ENCODE data around the gene FAM53B.

FAM53B gene

DNA sequence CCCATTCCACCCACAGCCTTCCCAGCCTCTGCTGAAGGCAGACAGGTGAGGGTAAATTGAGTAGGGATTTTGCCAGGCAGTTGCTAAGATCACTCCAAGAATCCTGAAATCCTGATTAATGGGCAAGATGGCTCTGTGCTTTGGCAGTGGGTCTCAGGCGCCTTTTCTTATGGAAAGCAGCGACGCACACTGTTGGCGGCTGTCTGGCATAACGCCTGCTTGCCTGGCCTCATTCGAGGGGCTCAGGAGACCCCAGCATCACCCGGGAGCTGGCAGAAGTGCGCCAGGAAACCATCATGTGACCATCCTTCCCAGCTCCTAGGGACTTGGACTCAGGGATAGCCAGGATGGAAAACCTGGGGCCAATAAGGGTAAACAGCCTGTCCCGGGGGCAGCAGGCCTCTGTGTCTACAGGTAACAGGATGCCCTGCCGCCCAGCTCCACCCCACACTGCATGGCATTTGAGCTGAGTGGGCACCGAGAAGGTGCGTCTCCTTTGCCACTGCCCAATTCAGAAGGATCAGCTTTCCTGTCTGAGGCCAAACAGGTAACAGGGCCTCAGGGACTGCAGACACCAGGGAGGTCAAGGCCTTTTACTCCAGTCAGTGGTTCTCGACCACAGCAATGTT is 98.6 kb downstream of the FAM53B start:
- no peak overlapping the region for H3K4me3 ChIP-seq (ENCODE audit: low read length)
- H3K36me3 ChIP-seq (replicated peaks; ENCODE audit: insufficient read depth, low read length), result no peaks in the 10 kb centered on the region
- no peak overlapping the region for H2AFZ ChIP-seq (ENCODE audit: low read length)
- peaks cover 74% of the 10 kb centered on the region for H3K79me2 ChIP-seq (ENCODE audit: low read length)
- H3K4me1 ChIP-seq (ENCODE audit: low read length), result peaks cover 26% of the 10 kb centered on the region
- no peaks in the 10 kb centered on the region for H3K9me2 ChIP-seq (replicated peaks; ENCODE audit: insufficient read depth, low read length)
- H3K9me3 ChIP-seq (replicated peaks; ENCODE audit: insufficient read depth, low read length), result no peaks in the 10 kb centered on the region
- TF ChIP-seq, protein P1, sequence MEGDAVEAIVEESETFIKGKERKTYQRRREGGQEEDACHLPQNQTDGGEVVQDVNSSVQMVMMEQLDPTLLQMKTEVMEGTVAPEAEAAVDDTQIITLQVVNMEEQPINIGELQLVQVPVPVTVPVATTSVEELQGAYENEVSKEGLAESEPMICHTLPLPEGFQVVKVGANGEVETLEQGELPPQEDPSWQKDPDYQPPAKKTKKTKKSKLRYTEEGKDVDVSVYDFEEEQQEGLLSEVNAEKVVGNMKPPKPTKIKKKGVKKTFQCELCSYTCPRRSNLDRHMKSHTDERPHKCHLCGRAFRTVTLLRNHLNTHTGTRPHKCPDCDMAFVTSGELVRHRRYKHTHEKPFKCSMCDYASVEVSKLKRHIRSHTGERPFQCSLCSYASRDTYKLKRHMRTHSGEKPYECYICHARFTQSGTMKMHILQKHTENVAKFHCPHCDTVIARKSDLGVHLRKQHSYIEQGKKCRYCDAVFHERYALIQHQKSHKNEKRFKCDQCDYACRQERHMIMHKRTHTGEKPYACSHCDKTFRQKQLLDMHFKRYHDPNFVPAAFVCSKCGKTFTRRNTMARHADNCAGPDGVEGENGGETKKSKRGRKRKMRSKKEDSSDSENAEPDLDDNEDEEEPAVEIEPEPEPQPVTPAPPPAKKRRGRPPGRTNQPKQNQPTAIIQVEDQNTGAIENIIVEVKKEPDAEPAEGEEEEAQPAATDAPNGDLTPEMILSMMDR (IDR thresholded peaks at IDR 0.05; ENCODE audit: low read length), result no peak
- no peak for TF ChIP-seq EZH2 (optimal IDR thresholded peaks at IDR 0.05; ENCODE audit: low read depth, low read length)
- TF ChIP-seq EZH2phosphoT487 (IDR thresholded peaks at IDR 0.05; ENCODE audit: low read length), result no peak
- no peaks in the 10 kb centered on the region for H3K27me3 ChIP-seq (replicated peaks; ENCODE audit: insufficient read depth, low read length)
- H4K20me1 ChIP-seq (ENCODE audit: insufficient read depth, low read length), result no peaks in the 10 kb centered on the region
- no peak overlapping the region for H3K4me2 ChIP-seq (ENCODE audit: low read depth, low read length)
- DNase-seq, result no peak
- H3K9ac ChIP-seq (ENCODE audit: low read length), result no peak overlapping the region
- no peak overlapping the region for H3K27ac ChIP-seq (ENCODE audit: low read length)
- H3F3A ChIP-seq (ENCODE audit: insufficient read depth, low read length), result peaks cover 16% of the 10 kb centered on the region

DNA sequence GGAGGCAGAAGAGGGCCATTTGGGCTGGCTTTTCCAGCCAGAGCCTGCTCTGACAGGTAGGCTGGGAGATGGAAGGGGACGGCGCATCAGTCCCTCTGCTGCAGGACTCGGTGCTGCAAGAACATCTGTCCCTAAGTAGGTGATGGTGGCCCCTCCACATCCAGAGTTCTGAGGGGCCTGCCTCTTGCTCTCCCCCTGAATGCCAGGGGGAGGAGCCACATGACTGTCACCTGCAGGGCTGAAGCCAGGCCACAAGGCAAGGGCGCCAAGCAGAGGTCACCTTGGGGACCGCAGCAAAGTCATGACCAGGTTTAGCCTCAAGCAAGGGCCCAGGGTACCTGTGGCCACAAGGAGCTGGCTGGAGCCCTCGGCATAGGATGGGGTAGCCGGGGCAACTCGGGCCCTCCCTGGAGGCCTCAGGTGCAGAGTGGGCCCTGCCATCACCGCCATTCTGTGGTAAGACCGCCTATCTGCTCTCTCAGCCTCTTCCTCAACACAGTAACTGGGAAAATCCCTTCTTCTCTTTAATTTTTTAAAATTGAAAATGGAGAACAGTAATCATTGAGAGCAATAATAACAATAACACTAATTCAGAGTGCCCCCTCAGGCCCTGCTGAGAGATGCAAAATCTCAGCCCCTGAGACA is 99.3 kb downstream of the FAM53B start:
- Histone ChIP-seq H3K9ac (ENCODE audit: low read length) (no peak overlapping the region), H3K4me2 (ENCODE audit: low read depth, low read length) (no peak overlapping the region), H3K4me1 (ENCODE audit: low read length) (peaks cover 26% of the 10 kb centered on the region), H3K9me2 (replicated peaks; ENCODE audit: insufficient read depth, low read length) (no peaks in the 10 kb centered on the region), H3K79me2 (ENCODE audit: low read length) (peaks cover 67% of the 10 kb centered on the region), H3K27ac (ENCODE audit: low read length) (no peak overlapping the region), H3K4me3 (ENCODE audit: low read length) (no peak overlapping the region), H3F3A (ENCODE audit: insufficient read depth, low read length) (peaks cover 16% of the 10 kb centered on the region), H3K36me3 (replicated peaks; ENCODE audit: insufficient read depth, low read length) (no peaks in the 10 kb centered on the region), H3K9me3 (replicated peaks; ENCODE audit: insufficient read depth, low read length) (no peaks in the 10 kb centered on the region), H3K27me3 (replicated peaks; ENCODE audit: insufficient read depth, low read length) (no peaks in the 10 kb centered on the region), H4K20me1 (ENCODE audit: insufficient read depth, low read length) (no peaks in the 10 kb centered on the region), H2AFZ (ENCODE audit: low read length) (no peak overlapping the region)
- DNase-seq, result no peak
- TF ChIP-seq EZH2phosphoT487 (IDR thresholded peaks at IDR 0.05; ENCODE audit: low read length) (no peak), EZH2 (optimal IDR thresholded peaks at IDR 0.05; ENCODE audit: low read depth, low read length) (no peak)
- TF ChIP-seq, protein P1 (IDR thresholded peaks at IDR 0.05; ENCODE audit: low read length), result no peak

DNA sequence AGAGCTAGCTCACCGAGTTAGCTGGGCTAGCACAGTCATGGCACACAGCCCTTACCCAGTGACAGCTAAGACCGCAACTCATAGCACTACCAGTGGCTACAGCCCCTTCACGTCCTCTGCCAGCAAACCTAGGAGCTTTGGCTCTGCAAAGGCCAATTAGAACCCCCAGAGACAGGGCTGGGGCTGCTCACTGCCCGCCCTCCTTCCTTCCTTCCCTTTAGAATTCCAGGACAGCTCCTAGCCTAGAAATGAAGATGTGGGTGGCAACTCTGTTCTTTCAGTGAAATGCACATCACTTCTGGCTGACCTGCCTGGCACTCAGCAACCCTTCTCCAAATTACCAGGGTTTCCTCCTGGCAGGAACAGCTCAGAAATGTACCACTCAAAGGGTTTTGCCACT is 99.9 kb downstream of the FAM53B start:
- peaks cover 12% of the 10 kb centered on the region for H3F3A ChIP-seq (ENCODE audit: insufficient read depth, low read length)
- no peak for TF ChIP-seq EZH2phosphoT487 (IDR thresholded peaks at IDR 0.05; ENCODE audit: low read length)
- no peak overlapping the region for H3K4me2 ChIP-seq (ENCODE audit: low read depth, low read length)
- DNase-seq, result no peak
- no peak overlapping the region for H2AFZ ChIP-seq (ENCODE audit: low read length)
- H3K9ac ChIP-seq (ENCODE audit: low read length), result no peak overlapping the region
- peaks cover 62% of the 10 kb centered on the region for H3K79me2 ChIP-seq (ENCODE audit: low read length)
- no peaks in the 10 kb centered on the region for H3K36me3 ChIP-seq (replicated peaks; ENCODE audit: insufficient read depth, low read length)
- no peak overlapping the region for H3K27ac ChIP-seq (ENCODE audit: low read length)
- H3K4me3 ChIP-seq (ENCODE audit: low read length), result no peak overlapping the region
- H3K9me2 ChIP-seq (replicated peaks; ENCODE audit: insufficient read depth, low read length), result no peaks in the 10 kb centered on the region
- H4K20me1 ChIP-seq (ENCODE audit: insufficient read depth, low read length), result no peaks in the 10 kb centered on the region
- H3K9me3 ChIP-seq (replicated peaks; ENCODE audit: insufficient read depth, low read length), result no peaks in the 10 kb centered on the region
- peaks cover 20% of the 10 kb centered on the region for H3K4me1 ChIP-seq (ENCODE audit: low read length)
- H3K27me3 ChIP-seq (replicated peaks; ENCODE audit: insufficient read depth, low read length), result no peaks in the 10 kb centered on the region

All from MM.1S (cell line).